Testis (tissue), 2 donors: ENCODE measurements around the gene TRIM13.

Source experiments
- POLR2A ChIP-seq: fragments of 450-650 bp; IDR thresholded peaks from one replicate; pipeline ENCODE4 v1.6.1; 2017; ENCODE audit warnings: antibody characterized with exemption, mild to moderate bottlenecking, moderate library complexity
- TF ChIP-seq, protein P1 (sequence below), 3 experiments: fragments of 450-650 bp in 2 of 3; fragments of 200-600 bp in 1 of 3; sonication (generic) in 1 of 3; IDR thresholded peaks; one replicate each; pipeline ENCODE4 v1.5.1; 2016 to 2019; ENCODE audit warnings: antibody characterized with exemption in 3 of 3, mild to moderate bottlenecking in 2 of 3, moderate library complexity in 1 of 3

DNA sequence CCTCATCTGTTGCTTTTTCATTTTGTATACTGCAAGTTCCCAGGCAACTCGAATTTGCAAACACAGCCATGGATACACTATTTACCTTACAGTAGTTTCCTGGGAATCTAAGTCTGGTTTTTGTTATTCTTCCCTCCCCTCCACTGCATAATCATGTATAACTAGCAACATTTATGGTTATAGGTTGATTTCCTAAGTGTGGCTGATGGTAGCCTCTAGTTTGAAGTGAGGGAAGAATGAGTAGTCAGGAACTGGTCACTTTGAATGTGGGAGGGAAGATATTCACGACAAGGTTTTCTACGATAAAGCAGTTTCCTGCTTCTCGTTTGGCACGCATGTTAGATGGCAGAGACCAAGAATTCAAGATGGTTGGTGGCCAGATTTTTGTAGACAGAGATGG lies 18.4 kb downstream of the TRIM13 start, which contains the start of gene KCNRG:
- TF ChIP-seq, protein P1, sequence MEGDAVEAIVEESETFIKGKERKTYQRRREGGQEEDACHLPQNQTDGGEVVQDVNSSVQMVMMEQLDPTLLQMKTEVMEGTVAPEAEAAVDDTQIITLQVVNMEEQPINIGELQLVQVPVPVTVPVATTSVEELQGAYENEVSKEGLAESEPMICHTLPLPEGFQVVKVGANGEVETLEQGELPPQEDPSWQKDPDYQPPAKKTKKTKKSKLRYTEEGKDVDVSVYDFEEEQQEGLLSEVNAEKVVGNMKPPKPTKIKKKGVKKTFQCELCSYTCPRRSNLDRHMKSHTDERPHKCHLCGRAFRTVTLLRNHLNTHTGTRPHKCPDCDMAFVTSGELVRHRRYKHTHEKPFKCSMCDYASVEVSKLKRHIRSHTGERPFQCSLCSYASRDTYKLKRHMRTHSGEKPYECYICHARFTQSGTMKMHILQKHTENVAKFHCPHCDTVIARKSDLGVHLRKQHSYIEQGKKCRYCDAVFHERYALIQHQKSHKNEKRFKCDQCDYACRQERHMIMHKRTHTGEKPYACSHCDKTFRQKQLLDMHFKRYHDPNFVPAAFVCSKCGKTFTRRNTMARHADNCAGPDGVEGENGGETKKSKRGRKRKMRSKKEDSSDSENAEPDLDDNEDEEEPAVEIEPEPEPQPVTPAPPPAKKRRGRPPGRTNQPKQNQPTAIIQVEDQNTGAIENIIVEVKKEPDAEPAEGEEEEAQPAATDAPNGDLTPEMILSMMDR (IDR thresholded peaks at IDR 0.05) = no peak
- TF ChIP-seq POLR2A = no peak
